Fibroblast of the aortic adventitia (primary cell): Measurements from ENCODE around the gene NOM1. TPM values are rescaled to one million over a fixed set of nuclear protein-coding genes. Genes with fewer than 3 reads are reported as not detected.

ENCODE experiments used
- DNase-seq: peaks from one replicate; pipeline ENCODE4 v3.0.0-alpha.2; 2010; ENCODE audit warnings: low read depth
- H3K4me3 ChIP-seq: 2 replicates; pipeline ENCODE4 v1.5.1; 2011; ENCODE audit warnings: low read depth, mild to moderate bottlenecking, control low read depth, low read length, moderate library complexity
- total RNA-seq: library from RNA; depleted of rRNA; stranded (reverse); fragments of >200 nt; gene quantifications from 2 replicates; pipeline ENCODE4 v1.2.3, GENCODE V29; 2012; ENCODE audit warnings: low replicate concordance
- TF ChIP-seq, protein P1 (sequence below): IDR thresholded peaks from 2 replicates; pipeline ENCODE4 v1.5.1; 2011; ENCODE audit warnings: mild to moderate bottlenecking, low read length, control low read depth, inconsistent platforms; ENCODE audit not compliant: insufficient read depth

The NOM1 gene
- total RNA-seq, 1 donor, result 10.8 TPM

DNA sequence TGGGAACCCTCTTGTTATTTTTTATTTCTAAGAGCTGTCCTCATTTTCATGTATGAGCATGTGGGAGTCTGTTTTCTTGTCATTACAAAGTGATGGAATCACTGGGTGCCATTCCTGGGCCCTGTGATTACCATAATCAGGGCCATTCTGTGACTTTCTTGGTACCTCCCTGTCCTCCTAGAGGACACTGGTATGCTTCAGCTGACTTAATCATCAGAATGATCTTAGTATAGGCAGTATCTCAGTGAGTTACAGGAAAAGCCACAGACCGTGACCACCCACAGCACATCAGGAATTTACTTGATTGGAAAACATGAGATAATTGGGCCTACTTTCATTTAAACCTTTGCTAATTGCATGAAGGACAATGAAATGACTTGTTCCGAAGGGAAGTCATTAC, 7.2 kb downstream of the NOM1 start:
- TF ChIP-seq, protein P1, sequence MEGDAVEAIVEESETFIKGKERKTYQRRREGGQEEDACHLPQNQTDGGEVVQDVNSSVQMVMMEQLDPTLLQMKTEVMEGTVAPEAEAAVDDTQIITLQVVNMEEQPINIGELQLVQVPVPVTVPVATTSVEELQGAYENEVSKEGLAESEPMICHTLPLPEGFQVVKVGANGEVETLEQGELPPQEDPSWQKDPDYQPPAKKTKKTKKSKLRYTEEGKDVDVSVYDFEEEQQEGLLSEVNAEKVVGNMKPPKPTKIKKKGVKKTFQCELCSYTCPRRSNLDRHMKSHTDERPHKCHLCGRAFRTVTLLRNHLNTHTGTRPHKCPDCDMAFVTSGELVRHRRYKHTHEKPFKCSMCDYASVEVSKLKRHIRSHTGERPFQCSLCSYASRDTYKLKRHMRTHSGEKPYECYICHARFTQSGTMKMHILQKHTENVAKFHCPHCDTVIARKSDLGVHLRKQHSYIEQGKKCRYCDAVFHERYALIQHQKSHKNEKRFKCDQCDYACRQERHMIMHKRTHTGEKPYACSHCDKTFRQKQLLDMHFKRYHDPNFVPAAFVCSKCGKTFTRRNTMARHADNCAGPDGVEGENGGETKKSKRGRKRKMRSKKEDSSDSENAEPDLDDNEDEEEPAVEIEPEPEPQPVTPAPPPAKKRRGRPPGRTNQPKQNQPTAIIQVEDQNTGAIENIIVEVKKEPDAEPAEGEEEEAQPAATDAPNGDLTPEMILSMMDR, result no peak
- DNase-seq, result no peak

DNA sequence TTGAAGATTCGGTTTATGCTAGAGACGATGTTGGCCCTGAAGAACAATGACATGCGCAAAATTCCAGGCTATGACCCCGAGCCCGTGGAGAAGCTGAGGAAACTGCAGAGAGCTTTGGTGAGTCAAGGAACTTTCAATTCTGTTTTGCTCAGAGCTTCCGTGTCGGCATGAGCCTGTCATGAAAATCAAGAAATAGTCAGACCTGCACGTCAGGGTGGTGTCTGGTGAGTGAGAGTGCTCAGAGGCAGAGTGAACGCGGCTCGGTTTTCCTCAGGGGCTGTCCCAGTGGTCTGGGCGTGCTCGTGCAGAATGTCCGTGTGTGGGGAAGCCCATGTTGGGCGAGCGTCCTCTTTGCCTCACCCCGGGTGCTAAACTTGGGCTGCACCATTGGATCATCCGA, 12.6 kb downstream of the NOM1 start:
- no peak overlapping the region for H3K4me3 ChIP-seq
- no peak for DNase-seq
- TF ChIP-seq, protein P1, result no peak

More for the DNA sequence above, 7.2 kb downstream of the NOM1 start:
- H3K4me3 ChIP-seq, result no peak overlapping the region

DNA sequence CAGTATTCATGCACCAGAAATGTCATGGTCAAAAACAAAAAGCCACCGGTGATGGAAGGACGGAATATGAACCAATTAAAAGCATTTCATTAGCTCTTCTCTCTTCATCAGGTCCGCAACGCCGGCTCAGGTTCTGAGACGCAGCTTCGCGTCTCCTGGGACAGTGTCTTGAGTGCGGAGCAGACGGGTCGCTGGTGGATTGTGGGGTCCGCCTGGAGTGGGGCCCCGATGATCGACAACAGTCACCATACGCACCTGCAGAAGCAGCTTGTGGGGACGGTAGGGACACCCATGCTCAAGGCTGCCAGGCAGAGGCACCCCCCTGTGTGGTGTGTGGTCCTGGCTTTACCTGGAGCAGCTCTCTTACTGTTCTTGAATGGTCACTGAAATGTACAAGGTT, 13.4 kb downstream of the NOM1 start:
- TF ChIP-seq, protein P1, result no peak
- DNase-seq, result no peak
- H3K4me3 ChIP-seq, result no peak overlapping the region

- TF ChIP-seq, protein P1, result no peak
- no peak for DNase-seq
- H3K4me3 ChIP-seq, result no peak overlapping the region
Observed at GRCh38 chr7:156963472-156963871, 14.0 kb downstream of the NOM1 start.

- TF ChIP-seq, protein P1, result no peak
- no peak for DNase-seq
- H3K4me3 ChIP-seq, result no peak overlapping the region
Observed at GRCh38 chr7:156964971-156965370, 15.5 kb downstream of the NOM1 start.

GRCh38 chr7:156966387-156966786, 16.9 kb downstream of the NOM1 start:
- DNase-seq, result no peak
- TF ChIP-seq, protein P1, result no peak
- H3K4me3 ChIP-seq, result no peak overlapping the region

- TF ChIP-seq, protein P1, result no peak
- H3K4me3 ChIP-seq, result no peak overlapping the region
- DNase-seq, result no peak
Observed at GRCh38 chr7:156968183-156968582, 18.7 kb downstream of the NOM1 start.
